ENCODE data around the gene ZNF536.

The ZNF536 gene

DNA sequence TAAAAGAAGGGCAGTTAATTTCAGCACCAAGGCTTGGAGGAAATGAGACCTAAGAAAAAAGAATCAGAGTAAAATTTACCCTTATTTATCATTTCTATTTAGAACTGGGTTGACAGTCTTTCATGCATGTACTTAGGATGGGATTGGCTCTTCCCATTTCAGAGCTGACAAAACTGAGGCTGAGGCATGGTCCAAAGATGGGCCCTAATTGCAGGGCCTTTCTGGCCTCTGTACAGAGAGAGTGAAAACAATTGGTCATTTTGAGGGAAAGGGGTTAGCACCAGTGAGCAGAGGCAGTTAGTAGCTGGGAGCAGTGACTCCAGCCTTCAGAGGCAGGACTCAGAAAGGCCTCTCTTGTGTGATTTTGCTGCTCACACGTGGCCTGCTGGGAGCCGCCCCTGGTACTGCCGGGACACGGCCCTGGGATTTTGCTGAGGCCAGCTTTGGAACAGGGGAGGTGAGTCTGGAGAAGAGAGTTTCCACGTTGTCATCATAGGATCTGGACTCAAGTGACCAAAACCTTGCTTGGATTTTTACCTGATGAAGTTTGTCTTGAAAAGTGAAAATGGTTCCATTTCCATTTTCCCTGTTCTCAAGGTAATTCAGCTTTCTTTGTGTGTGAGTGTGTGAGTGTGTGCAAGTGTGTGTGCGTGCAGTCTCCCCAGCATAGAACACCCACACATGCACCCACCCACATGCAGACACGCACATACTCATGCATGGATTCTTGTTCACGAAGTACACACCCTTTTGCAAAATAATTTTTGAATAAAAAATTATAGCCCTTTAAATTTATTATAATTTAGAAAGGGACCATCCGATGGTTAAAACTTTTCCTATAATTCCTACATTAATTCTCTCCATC, at the start of gene ZNF536:
Gene ZNF536 (plus strand): TSS at position 425 of the 865 bp plus-strand sequence. CDS start 71,179 bp downstream, outside the sequence.
- Mint-ChIP-seq H3K27ac (no peak within 1 kb of the TSS), H3K27me3 (peaks cover 35% of the 10 kb centered on the region), H3K4me1 (ENCODE audit: low read depth) (peaks cover 5% of the 10 kb centered on the region), H3K36me3 (ENCODE audit: low read depth) (no peaks in the 10 kb centered on the region), H3K4me3 (no peak within 1 kb of the TSS), H3K9me3 (no peaks in the 10 kb centered on the region)
- DNase-seq = no peak

DNA sequence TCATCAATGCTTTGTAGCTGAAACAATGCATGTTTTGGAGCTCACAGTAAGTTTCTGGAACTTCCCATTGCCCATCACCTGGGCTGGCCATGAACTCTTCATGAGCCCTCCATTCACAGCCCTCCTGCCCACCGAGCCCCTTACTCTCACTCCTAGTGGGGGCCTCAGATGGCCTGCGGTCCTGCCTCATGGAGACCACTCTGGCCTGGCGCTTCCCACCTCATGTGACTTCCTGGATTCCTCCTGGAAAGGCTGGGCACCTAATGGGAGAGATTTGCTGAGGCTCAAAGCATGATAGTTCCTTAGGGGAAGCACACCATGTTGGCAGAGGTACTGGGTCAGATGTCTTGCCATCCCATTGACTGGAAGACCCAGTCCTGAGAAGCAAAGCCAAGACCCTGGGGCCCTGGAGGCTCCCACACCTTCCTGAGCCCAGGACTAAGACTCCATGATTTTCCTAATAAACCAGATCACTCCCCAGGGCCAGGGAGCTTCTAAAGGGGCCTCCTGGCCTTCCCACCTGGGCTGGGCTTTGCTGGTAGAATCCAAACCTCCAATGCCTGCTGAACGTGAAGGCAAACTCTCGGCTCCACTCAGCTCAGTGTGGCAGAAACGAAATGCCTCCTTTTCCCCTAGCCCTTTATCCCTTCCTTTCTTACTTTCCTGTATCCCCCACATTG, 49.4 kb upstream of the ZNF536 start:
- peaks cover 3% of the 10 kb centered on the region for H3K27me3 Mint-ChIP-seq
- no peak overlapping the region for H3K27ac Mint-ChIP-seq
- no peaks in the 10 kb centered on the region for H3K36me3 Mint-ChIP-seq (ENCODE audit: low read depth)
- H3K9me3 Mint-ChIP-seq = no peaks in the 10 kb centered on the region
- no peaks in the 10 kb centered on the region for H3K4me1 Mint-ChIP-seq (ENCODE audit: low read depth)
- no peak overlapping the region for H3K4me3 Mint-ChIP-seq
- DNase-seq = no peak

DNA sequence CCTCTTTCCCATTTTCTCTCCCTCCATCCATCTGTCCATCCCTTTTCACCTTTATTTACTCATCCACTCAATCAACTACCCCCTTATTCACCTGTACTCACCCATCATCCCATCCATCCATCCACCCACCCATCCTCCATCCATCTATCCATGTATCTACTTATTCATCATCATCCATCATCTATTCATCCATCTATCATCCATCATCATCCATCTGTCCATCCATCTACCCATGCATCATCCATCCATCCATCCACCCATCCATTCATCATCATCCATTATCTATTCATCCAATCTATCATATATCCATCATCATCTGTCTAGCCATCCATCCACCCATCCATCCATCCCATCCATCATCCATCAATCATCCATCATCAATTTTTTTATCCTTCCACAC, 48.3 kb upstream of the ZNF536 start:
- H3K27me3 Mint-ChIP-seq = peaks cover 3% of the 10 kb centered on the region
- no peak overlapping the region for H3K27ac Mint-ChIP-seq
- H3K4me3 Mint-ChIP-seq = no peak overlapping the region
- no peak for DNase-seq
- H3K4me1 Mint-ChIP-seq (ENCODE audit: low read depth) = no peaks in the 10 kb centered on the region
- no peaks in the 10 kb centered on the region for H3K9me3 Mint-ChIP-seq
- H3K36me3 Mint-ChIP-seq (ENCODE audit: low read depth) = no peaks in the 10 kb centered on the region

DNA sequence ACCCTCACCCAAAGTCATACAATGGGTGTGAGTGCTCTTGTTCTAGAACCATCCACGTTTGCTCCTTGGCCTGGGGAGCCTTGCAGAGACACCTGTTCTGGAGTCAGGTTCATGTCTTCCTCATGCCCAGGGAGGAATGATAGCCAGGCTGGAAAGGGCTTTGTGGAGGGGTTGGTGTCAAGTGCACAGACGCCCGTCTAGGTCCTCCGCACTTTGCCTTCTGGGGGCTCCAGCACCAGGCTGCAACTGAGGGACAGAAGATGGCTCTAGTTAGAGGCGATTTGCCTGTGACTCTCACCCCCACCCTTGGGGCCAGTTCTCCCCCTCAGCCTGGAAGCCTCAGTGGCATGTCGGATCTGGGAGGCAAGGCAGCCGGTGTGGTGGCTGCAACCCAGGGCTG, 47.2 kb upstream of the ZNF536 start:
- Mint-ChIP-seq H3K27ac (no peak overlapping the region), H3K4me1 (ENCODE audit: low read depth) (no peaks in the 10 kb centered on the region), H3K4me3 (no peak overlapping the region), H3K9me3 (no peaks in the 10 kb centered on the region), H3K27me3 (peaks cover 3% of the 10 kb centered on the region), H3K36me3 (ENCODE audit: low read depth) (no peaks in the 10 kb centered on the region)
- DNase-seq = no peak

DNA sequence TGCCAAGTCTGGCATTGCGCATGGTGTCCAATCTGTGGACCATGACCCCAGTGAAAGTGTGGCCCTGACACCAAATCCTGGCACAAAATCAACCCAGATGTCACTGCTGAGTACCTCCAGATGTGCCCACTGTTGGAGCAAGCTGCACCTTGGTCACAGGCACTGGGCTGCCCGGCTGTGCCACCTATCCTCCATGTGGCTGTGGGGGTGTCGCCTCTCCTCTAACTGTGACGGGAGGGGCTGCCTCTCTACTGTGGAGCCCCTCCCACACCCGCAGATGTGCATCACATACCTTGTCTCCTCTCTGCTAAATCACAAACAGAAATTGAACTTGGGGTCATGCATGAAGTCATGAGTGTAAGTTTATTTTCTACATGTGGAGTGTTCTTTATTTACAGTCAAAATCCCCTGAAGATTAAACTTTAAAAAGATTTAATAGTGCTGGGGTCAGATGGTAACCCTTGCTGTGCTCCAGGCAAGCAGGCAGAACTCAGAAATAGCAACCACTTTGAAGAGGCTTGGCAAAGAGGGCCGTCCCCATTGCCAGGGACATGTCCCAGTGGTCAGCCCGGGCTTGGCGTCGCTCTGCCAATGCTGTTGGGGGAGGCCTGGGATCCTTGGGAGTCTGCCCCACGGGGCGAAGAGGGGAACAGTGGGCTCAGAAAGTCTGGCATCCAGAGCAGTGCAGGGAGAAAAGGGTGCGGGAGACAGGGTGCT, 46.4 kb upstream of the ZNF536 start:
- no peak overlapping the region for H3K4me3 Mint-ChIP-seq
- H3K27me3 Mint-ChIP-seq = peaks cover 3% of the 10 kb centered on the region
- no peak for DNase-seq
- H3K36me3 Mint-ChIP-seq (ENCODE audit: low read depth) = no peaks in the 10 kb centered on the region
- no peaks in the 10 kb centered on the region for H3K4me1 Mint-ChIP-seq (ENCODE audit: low read depth)
- H3K27ac Mint-ChIP-seq = no peak overlapping the region
- no peaks in the 10 kb centered on the region for H3K9me3 Mint-ChIP-seq

DNA sequence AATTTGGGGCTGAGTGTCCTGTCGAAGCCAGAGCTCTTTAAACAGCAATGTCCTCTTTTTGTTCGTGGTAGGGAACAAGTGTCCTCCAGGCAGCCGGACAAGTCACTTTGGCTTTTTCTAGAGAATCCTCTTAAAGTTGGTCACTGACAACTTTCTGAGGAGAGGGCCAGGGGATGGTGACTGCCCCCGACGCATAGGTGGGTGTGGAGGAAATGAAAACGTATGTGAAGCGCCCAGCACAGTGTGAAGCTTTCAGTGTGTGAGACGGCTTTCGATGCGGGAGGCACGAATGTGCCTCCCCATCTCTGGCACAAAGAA, 45.8 kb upstream of the ZNF536 start:
- H3K27me3 Mint-ChIP-seq = peaks cover 3% of the 10 kb centered on the region
- H3K27ac Mint-ChIP-seq = no peak overlapping the region
- no peak for DNase-seq
- no peak overlapping the region for H3K4me3 Mint-ChIP-seq
- no peaks in the 10 kb centered on the region for H3K9me3 Mint-ChIP-seq
- no peaks in the 10 kb centered on the region for H3K4me1 Mint-ChIP-seq (ENCODE audit: low read depth)
- no peaks in the 10 kb centered on the region for H3K36me3 Mint-ChIP-seq (ENCODE audit: low read depth)

DNA sequence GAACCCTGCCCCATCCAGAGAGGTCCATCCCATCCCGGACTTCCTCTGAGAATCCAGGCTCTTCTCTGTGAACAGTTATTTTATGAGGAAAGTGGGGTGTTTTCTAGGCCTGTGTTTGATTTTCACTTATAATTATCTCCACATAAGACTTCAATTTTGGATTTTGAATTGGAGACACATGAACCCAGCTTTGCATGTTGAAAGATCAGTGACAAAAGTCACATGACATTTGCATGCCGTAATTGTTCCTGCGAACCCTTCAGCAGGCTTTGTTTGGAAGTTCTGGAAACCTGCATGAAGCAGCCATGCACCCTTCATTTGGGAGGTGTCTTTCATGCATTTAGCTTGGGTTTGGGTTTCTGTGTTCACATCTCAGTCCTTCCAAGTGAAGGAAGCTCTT, 44.9 kb upstream of the ZNF536 start:
- no peak for DNase-seq
- Mint-ChIP-seq H3K27ac (no peak overlapping the region), H3K4me3 (no peak overlapping the region), H3K9me3 (no peaks in the 10 kb centered on the region), H3K27me3 (peaks cover 3% of the 10 kb centered on the region), H3K4me1 (ENCODE audit: low read depth) (no peaks in the 10 kb centered on the region), H3K36me3 (ENCODE audit: low read depth) (no peaks in the 10 kb centered on the region)

DNA sequence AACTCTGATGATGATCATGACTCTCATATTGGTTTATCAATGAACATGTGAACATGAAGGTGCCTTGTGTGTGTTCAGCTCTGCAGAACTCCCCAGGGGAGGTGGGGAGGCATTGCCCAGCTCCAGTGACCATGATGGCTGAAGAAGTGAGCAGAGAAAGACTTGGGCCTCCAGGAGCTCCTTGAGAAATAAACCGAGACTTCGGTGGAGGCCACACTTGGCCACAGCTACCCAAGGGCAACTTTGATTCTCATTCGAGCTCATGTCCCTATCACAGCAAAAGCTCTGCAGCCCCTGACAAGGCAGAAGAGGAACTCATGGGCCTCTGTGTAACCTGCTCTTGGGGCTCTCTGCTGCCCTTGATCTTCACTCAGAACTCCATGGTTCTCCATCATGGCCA, 44.1 kb upstream of the ZNF536 start:
- no peaks in the 10 kb centered on the region for H3K4me1 Mint-ChIP-seq (ENCODE audit: low read depth)
- H3K27me3 Mint-ChIP-seq = peaks cover 3% of the 10 kb centered on the region
- H3K9me3 Mint-ChIP-seq = no peaks in the 10 kb centered on the region
- DNase-seq = no peak
- no peaks in the 10 kb centered on the region for H3K36me3 Mint-ChIP-seq (ENCODE audit: low read depth)
- no peak overlapping the region for H3K27ac Mint-ChIP-seq
- no peak overlapping the region for H3K4me3 Mint-ChIP-seq

DNA sequence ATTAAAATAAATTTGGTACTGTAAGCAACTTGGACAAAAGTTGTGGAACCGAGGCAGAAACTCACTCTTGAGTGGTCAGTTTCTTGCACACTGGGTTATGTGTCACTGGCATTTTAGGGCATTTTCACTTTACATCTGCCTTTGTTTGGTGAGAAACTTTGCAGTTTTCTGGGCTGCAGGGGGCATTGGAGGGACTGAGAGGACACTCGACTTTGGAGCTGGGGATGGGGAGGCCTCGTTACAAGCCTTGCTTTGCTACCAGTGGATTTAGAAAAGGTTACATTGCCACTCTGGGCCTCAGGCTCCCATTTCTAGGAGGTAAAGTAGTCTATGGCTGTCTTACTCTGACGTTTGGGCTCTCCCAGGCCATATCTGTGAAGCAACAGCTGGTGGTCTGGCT, 41.9 kb upstream of the ZNF536 start:
- peaks cover 3% of the 10 kb centered on the region for H3K27me3 Mint-ChIP-seq
- no peak overlapping the region for H3K4me3 Mint-ChIP-seq
- no peak overlapping the region for H3K27ac Mint-ChIP-seq
- no peaks in the 10 kb centered on the region for H3K9me3 Mint-ChIP-seq
- H3K36me3 Mint-ChIP-seq (ENCODE audit: low read depth) = no peaks in the 10 kb centered on the region
- no peak for DNase-seq
- H3K4me1 Mint-ChIP-seq (ENCODE audit: low read depth) = no peaks in the 10 kb centered on the region

DNA sequence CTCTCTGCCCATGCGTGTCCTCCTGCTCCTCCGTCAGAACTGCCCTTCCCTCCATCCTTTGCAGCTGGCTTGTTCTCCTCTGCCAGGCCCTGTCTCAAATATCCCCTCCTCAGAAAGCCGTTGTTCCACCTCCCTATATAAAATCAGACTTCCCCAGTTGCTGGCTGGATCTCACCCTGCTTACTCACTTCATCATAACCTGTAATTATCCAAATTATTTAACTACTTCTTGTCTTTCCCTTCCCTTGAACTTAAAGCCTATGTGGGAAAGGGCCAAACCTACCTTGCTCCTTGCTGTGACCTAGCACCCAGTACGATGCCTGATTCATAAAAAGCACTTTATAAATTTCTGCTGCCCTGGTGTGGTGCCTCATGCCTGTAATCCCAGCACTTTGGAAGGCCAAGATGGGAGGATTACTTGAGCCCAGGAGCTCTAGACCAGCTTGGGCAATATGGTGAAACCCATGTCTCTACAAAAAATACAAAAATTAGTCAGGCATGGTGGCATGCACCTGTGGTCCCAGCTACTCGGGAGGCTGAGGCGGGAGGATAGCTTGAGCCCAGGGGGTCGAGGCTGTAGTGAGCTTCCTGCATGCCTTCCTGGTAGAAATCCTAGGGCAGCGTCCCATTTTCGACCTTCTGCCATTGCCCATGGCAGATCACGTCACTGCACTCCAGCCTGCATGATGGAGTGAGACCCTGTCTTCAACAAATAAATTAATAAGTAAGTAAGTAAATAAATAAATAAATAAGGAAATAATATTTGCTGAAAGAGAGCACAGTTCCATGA, 39.5 kb upstream of the ZNF536 start:
- no peak for DNase-seq
- Mint-ChIP-seq H3K27me3 (no peaks in the 10 kb centered on the region), H3K4me3 (no peak overlapping the region), H3K4me1 (ENCODE audit: low read depth) (no peaks in the 10 kb centered on the region), H3K9me3 (no peaks in the 10 kb centered on the region), H3K36me3 (ENCODE audit: low read depth) (no peaks in the 10 kb centered on the region), H3K27ac (no peak overlapping the region)

DNA sequence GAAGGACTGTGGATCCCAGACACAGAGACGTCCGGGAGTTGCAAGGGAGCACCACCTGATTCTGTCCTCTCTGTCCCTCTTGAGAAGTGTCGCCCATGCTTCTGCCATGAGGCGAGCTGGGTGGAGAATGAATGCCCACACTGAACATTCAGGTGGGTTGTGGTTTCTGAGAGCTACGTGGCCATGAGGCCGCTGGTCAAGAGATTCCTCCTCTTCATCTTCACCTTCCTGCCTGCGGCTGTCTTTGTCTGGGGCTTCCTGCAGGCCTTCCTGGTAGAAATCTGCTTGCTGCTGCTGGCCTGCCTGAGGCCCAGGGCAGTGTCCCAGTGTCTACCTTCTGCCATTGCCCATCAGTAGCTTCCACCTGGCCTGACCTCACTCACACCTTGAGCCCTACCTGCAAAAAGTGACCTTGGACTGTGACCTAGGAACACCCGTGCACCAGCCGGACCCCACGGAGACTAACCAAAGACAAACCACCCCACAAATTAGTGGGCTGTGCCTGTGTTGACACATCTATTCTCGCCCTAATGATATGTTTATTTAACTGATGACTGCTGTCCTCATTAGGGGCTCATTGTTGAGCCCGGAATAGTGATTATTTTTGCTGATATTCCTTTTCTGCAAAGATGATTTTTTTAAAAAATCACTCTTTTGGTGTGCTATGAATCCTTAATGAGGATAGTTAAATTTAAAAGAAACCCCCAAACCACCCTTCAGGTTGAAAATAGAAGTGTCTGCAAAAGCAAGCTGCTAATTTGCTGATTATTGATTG, 38.7 kb upstream of the ZNF536 start:
- Mint-ChIP-seq H3K36me3 (ENCODE audit: low read depth) (no peaks in the 10 kb centered on the region), H3K9me3 (no peaks in the 10 kb centered on the region), H3K4me3 (no peak overlapping the region), H3K4me1 (ENCODE audit: low read depth) (no peaks in the 10 kb centered on the region), H3K27me3 (no peaks in the 10 kb centered on the region), H3K27ac (no peak overlapping the region)
- DNase-seq = no peak

DNA sequence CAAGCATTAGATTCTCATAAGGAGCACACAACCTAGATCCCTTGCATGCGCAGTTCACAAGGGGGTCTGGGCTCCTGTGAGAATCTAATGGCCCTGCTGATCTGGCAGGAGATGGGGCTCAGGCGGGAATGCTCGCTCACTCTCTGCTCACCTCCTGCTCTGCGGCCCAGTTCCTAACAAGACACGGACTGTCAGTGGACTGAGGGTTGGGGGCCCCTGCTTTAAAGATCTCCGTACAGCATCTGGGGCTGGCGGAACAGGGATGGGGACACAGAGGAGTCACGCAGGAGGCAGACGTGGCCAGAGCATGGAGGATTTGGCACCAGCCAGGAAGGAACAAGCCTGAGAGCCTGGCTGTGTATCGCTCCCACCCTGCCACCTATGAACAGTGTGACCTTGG, 37.3 kb upstream of the ZNF536 start:
- no peaks in the 10 kb centered on the region for H3K36me3 Mint-ChIP-seq (ENCODE audit: low read depth)
- no peaks in the 10 kb centered on the region for H3K4me1 Mint-ChIP-seq (ENCODE audit: low read depth)
- DNase-seq = no peak
- no peaks in the 10 kb centered on the region for H3K9me3 Mint-ChIP-seq
- no peaks in the 10 kb centered on the region for H3K27me3 Mint-ChIP-seq
- no peak overlapping the region for H3K27ac Mint-ChIP-seq
- H3K4me3 Mint-ChIP-seq = no peak overlapping the region

DNA sequence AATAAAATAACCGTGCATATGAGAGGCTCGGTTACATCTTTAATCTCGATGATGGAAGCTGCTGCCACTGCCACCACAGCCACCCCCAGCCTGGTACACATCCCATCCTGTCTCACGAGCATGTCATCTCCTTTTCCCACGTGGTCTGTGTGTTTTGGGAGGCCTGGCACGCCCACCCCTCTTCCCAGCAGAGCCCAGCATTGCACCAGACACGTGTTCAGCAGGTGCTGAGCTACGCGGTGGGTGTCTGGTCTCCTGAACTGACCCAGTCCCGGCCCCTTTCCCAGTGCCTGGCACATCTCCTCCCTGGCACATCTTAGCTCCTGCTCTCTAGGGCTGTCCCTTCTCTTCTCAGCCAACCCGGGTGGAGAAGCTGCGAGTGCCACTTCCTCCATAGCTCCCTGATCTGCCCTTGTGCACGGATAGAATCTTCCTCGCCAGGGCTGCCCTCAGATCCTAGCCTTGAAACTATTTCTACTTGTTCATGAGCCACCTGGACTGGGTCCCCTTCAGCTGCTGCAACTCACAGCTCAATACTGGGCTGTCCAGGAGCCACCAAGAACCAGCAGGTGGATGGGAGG, 36.8 kb upstream of the ZNF536 start:
- no peak for DNase-seq
- Mint-ChIP-seq H3K4me3 (no peak overlapping the region), H3K27ac (no peak overlapping the region), H3K4me1 (ENCODE audit: low read depth) (no peaks in the 10 kb centered on the region), H3K9me3 (no peaks in the 10 kb centered on the region), H3K36me3 (ENCODE audit: low read depth) (no peaks in the 10 kb centered on the region), H3K27me3 (no peaks in the 10 kb centered on the region)

Measured in activated T-cell treated with anti-CD3 and anti-CD28 coated beads, Interleukin-2, amount 50 U/mL, for 24 hours (primary cell).